GM19193 (cell line): ENCODE data around the gene TP53AIP1.

ENCODE experiments used
- POLR2A ChIP-seq: IDR thresholded peaks from 4 replicates; pipeline ENCODE4 v1.6.1; 2011; ENCODE audit not compliant: insufficient read depth, insufficient read length; ENCODE audit errors: extremely low read depth

TP53AIP1 gene

GRCh38 chr11:128905345-128906184 lies 37.1 kb downstream of the TP53AIP1 start:
- no peak for TF ChIP-seq POLR2A

GRCh38 chr11:128904656-128905344 lies 37.9 kb downstream of the TP53AIP1 start:
- TF ChIP-seq POLR2A = no peak

- no peak for TF ChIP-seq POLR2A
Measured at GRCh38 chr11:128904303-128904655, 38.4 kb downstream of the TP53AIP1 start.

- TF ChIP-seq POLR2A = no peak
Measured at GRCh38 chr11:128903248-128904061, 39.2 kb downstream of the TP53AIP1 start.

- TF ChIP-seq POLR2A = no peak
Measured at GRCh38 chr11:128902515-128903066, 40.1 kb downstream of the TP53AIP1 start.

- no peak for TF ChIP-seq POLR2A
Measured at GRCh38 chr11:128901653-128902514, 40.8 kb downstream of the TP53AIP1 start.

GRCh38 chr11:128900468-128900867 lies 42.2 kb downstream of the TP53AIP1 start:
- TF ChIP-seq POLR2A = no peak

- no peak for TF ChIP-seq POLR2A
Measured at GRCh38 chr11:128898580-128899344, 43.9 kb downstream of the TP53AIP1 start.

GRCh38 chr11:128897826-128898225 lies 44.8 kb downstream of the TP53AIP1 start:
- TF ChIP-seq POLR2A = no peak

- no peak for TF ChIP-seq POLR2A
Measured at GRCh38 chr11:128896356-128896755, 46.3 kb downstream of the TP53AIP1 start.

- TF ChIP-seq POLR2A = no peak
Measured at GRCh38 chr11:128895526-128895925, 47.1 kb downstream of the TP53AIP1 start.

- TF ChIP-seq POLR2A = no peak
Measured at GRCh38 chr11:128894685-128895084, 48.0 kb downstream of the TP53AIP1 start.

GRCh38 chr11:128894286-128894681 lies 48.4 kb downstream of the TP53AIP1 start:
- TF ChIP-seq POLR2A = no peak

- TF ChIP-seq POLR2A = no peak
Measured at GRCh38 chr11:128893578-128894285, 48.9 kb downstream of the TP53AIP1 start.
